HG03135 (cell line): ENCODE measurements around the gene IRAK1.

Experiments used
- ATAC-seq: cut with Tn5 transposase; IDR thresholded peaks from one replicate; pipeline ENCODE4 v1.9.1; 2021; ENCODE audit warnings: mild to moderate bottlenecking, moderate library complexity; ENCODE audit not compliant: unreplicated experiment

Gene IRAK1

DNA sequence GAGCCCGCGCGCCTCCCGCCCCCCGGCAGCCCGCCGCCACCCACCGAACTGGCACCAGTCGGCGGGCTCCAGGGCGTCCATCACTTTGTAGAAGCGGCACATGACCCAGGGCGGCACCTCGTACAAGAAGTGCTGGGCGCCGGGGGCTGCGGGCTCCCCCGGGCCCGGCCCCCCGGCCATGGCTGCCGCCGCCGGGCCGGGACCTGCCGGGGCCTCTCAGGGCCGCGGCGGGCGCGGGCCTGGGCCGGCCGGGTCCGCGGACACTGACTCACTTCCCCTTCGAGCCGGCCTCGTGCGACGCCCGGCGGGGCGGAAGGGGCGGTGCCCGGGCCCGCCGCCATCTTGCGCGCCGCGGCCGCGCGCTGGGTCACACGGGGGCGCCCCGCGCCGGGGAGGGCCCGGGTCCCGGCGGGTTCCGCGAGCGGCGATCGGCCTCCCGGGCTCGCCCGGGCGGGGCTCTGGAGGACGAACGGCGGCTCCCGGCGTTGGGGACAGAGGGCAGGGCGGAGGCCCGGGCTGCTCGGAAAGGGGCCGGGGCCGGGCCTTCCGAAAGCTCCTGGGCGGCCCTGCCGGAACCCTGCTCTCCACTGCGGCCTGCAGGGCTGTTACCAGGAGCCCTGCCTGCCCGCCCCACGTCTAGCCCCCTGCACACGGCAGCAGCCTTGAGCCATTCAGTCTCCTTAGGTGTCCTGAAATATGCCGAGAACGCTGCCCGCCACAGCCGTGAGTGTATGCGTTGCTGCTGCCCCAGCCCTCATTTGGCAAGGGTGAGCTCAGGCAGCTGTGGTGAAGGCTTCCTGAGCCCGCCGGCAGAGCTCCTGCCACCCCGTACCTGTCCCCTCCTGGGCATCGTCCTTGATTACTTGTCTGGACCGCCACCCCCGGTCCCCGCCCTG lies at the start of gene IRAK1:
TSS of gene IRAK1 (minus strand) at position 270 of the 896 bp plus-strand sequence. CDS start at position 180, 90 bp downstream.
- peak; percentile 51 for ATAC-seq

DNA sequence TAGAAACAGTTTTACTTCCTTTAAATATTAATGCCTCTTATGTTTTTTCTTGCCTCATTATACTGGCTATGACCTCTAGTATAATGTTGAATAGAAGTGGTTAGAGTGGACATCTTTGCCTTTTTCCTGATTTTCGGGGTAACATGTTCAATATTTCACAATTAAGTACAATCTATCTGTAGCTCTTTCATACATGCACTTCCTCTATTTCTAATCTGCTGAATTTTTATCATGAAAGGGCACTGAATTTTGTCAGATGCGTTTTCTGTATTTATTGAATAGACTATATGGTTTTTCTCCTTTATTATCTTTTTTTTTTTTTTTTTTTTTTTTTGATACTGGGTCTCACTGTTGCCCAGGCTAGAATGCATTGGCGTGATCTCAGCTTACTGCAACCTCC lies 48.9 kb upstream of the IRAK1 start:
- no peak for ATAC-seq

DNA sequence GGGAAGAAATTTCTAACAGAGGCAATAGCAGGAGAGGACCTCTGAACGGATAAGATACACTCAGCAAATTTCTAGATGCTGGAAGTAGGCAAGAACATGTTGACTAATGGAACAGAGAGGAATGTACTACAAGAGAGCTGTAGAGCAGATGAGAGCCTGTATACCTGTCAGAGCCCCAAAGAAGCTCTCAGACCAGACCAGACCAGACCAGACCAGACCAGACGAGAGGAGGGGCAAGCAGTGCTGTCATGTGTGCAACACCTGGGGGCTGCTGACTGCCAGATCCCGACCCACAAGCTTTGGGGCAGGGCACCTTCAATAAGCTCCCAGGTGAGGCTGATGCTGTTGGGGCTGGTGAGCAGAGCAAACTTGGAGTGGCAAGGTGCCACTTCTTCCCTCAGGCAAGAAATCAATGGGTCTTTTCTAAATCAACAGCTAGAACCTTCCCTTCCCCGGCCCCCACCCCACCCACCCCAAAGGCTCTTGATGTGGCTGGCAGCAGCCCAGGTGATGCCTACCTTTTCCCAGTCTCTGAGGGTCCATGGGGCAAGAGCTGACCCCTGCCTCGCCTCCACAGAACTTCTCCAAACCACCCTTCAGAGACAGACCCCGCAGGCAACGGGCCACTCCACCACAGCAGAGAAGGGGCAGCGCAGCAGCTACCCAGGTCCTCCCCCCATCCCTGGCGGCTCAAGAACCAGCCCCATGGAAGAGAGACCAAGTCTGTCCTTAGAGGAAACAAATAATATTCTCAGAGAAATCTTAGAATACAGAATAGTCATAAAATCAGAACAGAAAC lies 45.1 kb upstream of the IRAK1 start:
- ATAC-seq: no peak

DNA sequence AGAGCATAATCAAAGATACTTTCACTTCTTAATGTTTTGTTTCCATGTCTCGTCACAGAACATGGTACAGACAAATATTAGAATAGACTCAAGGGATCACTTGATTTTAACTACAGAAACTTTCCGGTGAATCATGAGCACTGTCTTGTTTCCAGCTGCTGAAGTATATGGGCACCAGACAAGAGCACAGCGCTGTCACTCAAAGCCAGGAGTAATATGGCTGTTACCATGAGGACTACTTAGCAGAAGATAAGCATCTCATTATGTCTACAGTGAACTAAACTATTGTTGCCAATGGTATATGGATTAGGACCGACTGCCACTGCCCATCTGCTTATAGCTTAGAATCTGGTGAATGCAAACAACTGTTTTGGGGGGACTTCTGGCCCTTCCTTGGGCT lies 43.5 kb upstream of the IRAK1 start:
- ATAC-seq: no peak

DNA sequence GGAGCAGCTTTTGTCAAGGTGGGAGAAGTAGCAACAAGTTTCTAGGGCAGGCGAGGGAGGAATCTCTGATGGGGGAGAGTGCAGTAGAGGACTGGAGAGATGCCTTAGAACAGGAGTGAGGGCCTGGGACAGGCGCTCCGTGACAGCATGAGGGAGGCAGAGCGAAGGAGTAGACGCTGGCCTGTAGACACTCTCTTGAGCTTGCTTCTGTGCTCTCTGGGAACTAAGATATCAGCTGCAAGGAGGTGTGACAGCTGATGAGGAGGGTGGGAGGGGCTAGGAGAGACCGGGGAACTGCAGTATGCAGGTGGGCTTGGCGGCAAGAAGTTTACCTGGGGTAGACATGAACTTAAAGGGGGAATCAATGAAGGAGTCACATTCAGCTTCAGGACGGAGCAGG lies 42.1 kb upstream of the IRAK1 start:
- no peak for ATAC-seq

DNA sequence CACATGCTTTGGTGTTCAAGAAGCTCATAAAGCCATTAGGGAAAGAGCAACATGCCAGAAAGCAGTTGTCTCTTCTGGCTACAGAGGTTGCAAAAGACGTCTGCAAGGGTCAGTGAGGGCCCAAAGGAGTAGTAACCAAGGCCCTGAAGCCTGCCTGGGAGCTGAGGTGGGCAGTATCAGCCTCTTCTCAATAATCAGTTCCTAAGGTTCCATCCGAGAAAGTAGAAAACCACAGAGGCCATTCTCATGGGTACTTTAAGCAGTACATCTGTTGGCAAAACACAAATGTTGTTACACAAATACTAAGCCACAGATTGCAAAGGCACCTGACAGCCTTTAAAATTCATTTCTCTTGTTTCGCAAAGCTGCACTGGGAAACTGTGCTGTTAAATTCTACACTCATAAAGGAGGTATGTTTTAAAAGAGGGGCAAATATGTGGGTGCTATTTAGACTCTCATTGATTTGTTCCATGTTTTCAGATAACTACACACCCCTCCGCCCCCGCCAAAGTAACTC lies 40.1 kb upstream of the IRAK1 start:
- ATAC-seq: no peak

DNA sequence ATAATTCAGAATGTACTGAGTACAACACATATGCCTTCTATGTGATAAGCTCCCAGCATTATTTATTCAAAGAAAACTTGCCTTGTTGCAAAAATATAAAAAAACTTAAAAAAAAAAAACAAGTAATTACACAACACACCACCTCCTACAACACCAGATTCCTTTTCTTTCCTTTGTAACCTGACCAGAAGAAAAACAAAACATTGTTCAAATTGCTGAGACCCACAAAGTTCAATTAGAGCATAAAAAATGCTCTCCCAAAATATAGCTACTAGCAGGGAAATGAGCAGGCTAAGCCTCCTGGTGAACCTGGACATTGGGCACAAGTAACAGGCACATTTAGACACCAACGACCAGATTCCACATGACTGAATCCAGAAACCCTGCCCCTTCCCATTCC lies 39.5 kb upstream of the IRAK1 start:
- no peak for ATAC-seq

DNA sequence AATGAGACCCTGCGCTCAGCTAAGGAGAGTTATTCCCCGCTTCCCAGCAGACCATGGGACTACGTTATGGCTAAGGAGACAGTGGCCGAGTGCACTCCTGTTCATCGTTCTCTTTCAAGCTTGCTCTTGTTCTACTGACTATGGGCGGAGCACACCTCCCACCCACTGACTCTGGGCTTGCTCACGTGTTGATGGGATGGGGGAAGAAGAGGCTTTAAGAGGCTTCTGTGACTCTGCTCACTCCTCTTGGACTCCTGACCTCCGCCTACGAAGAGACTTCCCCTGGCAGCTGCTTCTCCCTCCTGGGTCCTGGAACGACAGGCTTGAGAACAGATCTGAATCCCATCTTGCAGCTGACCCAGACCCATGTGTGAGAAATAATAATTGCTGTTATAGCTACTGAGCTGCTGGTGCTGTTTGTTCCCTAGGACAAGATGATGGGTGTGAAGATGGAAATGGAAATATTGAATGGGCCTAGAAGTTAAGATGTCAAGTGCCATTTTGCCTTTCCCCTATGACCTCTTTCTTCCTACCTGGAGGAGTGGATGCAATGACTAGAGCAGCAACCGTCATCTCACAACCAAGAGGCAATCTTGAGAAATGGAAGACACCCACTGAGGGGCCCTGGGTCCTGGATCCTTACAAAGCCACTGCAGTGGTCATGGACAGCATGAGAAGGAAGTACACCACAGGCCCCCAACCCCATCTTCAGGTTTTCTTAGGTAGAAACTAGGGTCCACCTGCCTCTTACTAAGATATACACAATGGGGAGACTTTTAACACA lies 38.7 kb upstream of the IRAK1 start:
- no peak for ATAC-seq

DNA sequence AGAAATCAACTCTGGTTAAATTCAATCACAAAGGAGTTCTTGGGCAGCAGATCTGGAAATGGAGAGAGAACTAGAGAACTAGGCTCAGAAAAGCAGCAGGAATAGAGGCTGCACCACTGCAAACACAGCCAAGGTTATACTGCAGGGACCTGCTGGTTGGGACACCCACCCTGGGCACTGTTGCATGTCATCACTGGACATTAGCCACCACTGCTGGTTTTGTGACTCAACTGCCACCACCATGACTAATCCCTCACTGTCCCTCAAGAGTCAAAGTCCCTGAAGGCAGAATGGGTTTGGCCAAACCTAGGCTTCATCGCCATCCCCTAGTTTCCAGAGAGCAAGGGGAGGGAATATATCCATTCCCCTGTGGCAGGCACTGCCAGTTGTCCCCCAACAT lies 38.1 kb upstream of the IRAK1 start:
- no peak for ATAC-seq

DNA sequence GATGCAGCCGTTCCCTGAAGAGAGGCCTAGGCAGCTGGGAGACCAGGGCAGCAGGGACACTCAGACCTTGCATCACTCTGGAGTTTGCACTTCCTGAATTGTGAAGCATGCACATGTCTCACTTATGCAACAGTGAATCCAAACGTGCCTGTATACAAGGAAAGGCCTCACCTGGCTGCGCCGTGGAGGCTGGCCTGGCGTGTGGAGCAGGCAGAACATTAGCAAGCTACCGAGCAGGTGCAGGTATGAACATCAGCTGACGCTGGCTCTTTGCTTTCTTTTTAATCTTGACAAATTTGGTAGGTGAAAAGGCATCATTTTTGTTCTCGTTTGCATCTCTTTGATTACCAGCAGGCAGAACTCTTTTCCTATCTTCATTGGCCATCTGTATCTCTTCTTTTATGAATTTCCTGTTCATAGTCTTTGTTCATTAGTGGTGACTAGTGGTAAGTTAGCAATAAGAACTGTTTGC lies 37.1 kb upstream of the IRAK1 start:
- ATAC-seq: no peak

DNA sequence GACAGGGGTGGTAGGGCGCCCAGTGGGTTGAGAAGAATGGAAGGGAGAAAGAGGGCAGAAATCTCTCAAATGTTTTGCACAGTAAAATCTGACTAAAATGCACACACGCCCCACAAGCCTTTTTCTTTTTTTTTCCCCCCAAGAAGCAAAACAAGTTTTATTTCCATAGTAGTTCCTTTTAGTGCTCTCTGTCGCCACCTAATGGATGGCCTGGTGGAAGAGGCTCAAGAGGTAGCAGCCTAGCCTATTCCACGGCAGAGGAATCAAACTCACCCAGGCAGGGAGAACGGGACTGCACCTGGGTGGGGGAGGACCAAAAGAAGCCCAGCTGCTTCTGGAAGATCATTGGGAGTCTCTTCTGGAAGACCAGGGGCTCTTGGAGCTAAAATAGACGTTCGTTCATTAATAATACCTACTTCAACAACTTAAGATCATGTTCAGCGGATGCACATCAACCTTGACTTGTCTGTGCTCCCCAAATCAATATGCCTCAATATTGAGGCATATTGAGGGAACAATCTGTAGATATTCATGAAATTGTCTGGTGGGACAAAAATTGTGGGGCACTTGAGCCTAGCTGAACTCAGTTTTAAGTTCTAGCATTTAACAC lies 31.6 kb upstream of the IRAK1 start:
- ATAC-seq: no peak

DNA sequence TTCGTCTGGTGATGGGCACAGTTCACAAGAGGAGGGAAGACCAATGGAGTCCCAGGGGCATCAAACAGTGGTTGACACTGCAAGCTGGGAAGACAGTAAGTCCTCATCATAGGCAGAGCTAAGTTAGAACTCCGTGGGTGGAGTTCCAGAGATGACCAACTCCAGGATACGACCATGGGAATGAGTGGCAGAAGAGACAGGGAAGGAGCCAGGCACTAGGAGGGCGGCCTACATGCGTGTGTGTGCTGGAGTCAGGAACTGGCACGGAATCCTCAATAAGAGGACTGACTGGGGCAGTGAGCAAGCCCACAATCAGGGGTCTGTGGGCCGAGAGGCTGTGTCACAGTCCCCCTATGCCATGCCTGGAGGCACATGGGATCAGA lies 30.4 kb upstream of the IRAK1 start:
- no peak for ATAC-seq

DNA sequence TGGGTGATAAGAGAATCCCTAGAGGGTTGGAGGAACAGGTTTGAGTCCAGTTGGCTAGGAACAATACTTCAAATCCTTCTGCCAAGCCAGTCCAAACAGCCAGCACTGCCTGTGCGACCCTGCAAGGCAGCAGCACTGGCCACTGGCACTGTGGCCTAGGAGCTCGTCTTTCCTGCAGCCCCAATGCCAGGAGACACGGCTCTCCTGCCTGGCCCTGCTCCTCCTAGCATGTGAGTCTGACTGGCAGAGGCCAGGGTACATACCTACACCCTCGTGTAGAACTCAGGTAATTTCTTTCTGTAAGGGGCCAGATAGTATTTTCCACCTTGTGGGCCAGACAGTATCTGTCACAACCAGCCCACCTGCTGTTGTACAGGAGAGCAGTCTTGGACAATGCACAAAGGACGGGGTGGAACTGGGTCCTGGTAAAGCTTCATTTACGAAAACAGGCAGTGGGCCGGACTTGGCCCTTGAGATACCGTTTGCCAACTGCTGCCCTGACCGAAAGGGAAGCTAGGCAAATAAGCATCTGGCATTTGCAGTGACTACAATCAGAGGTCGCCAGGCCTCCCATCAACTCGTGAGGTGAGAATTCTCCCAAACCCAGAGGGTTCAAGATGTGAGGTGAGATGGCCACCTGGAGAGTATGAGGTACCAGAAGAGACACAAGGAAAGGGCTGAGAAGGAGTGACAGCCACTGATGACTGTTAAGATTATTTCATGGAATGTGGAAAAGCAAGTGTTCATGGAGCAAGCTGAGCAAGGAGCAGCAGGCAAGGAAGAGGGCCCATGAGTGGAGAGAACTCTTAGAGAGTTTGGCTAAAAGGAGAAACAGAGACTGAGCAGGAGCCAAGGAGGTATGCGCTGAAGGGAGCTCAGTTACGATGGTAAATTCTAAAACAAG lies 29.8 kb upstream of the IRAK1 start:
- no peak for ATAC-seq

DNA sequence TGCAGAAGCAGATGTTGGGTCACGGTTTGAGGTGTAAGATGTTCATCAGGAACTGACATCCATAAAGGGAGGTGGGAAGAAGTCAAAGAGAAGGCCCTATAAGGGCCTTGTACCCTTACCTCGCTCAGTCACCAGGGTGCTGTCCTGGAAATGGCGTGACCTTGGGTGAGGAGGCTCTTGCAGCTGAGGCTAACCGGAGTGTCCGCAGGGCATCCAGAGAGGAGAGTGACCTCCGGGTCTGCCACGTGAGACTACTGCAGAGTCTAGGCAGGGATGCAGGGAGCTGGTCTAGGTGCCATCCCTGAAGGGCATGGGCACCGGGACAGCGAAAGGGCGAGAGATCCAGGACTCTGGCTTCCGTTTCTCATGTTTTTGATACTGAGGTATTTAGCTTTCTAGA lies 28.7 kb upstream of the IRAK1 start:
- ATAC-seq: no peak

DNA sequence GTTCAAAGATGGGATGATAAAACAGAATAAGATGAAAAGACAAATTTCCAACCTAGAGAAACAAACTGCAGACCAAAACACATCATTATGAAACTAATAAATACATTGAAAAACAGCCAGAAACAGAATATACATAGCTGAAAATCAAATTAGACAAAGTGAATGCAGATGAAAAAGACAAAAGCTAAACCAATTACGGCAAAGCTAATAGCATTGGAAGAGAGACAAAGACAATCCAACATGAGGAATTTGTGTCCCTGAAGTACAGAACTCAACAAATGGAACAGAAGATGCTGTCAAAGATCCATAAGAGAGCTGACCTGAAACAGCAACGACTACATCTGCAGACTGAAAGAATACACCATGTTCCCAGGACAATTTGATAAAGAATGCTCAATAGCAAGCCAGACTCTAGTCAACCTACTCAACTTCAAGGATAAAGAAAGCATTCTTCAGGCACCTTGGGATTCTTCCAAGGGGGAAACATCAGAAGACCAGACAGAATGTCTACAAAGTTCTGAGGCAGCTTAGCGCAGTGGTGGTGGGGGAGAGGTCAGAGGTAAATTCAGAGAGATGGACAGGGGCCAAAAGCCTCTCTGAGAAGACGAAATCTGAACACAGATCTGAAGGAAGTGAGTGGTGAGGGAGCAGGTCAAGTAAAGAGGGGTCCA lies 27.4 kb upstream of the IRAK1 start:
- ATAC-seq: no peak

DNA sequence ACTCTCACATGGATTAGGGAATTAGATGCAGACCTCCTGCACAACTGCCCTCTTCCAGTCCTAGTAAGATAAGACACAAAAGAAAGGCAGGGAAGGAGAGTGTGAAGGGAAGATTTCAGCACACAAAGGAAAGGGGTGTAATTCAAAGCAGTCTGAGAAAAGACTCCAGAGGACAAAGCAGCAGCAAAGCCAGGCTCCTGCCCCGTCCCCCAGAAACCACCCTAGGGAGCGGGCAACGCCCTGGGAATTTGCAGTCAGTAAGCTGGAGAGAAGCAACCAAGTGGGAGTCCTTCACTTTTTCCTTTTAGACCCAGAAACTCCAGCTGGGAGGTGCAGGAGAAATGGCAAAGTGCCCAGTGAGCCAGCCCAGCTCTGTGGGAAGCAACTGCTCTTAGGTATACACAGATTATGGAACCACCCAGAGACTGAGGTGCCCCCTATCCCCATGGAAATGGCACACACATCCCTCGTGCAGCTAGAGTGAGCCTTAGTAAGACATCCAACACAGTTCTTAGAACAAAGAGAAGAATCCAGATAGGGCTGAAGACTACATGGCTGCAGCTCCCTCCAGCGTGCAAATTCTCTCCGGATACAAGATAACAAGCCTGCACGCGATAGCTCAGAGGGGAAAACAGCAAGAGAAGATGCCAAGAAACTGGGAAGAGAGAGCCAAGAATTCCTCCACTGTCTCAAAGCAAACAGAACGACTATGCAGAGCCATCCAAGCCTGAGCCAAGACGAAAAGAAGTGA lies 26.5 kb upstream of the IRAK1 start:
- no peak for ATAC-seq

DNA sequence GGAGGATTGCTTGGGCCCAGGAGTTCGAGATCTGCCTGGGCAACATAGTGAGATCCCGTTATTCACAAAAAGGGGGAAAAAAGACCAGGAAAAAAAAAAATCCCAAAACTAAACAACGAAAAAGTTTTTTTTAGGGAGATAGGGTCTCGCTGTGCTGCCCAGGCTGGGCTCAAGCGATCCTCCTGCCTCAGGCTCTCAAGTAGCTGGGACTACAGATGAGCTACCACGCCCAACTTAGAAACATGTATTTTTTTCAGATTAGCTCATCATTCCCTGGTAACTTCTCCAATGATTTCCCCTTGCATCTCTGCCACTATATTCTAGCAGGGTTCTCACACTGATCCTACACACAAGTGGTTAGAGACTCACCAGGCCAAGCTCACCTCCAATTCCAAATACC lies 24.4 kb upstream of the IRAK1 start:
- ATAC-seq: no peak

DNA sequence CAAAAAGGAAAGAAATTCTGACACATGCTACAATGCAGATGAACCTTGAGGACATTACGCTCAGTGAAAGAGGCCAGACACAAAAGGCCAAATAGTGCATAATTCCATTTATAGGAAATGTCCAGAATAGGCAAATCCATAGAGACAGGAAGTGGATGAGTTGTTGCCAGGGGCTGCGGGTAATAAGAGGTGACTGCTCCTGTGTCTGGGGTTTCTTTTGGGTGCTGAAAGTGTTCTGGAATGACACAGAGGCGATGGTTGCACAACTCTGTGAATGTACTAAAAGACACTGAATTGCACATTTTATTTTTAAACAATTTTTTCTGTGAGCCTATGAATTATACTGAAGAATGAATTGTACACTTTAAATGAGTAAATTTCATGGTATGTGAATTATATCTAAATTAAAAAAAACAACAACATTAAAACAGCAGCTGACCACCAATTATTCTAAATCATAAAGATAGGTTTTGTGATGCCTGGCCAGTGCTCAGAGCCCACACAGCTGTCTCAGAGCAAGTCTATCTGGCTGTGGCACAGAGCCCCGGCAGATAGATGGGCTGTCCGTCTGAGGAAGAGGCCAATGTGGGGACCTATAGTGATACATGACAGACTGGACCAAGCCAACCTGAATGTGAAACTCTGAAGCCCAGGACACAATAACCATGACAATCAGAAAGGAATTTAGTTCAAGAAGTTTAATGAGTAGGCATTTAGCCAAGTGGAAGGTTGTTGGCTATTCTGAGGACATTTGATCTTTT lies 23.5 kb upstream of the IRAK1 start:
- ATAC-seq: no peak
